D721Med (cell line): ENCODE results near the gene C11orf86.

ENCODE experiments used
- DNase-seq: peaks from one replicate; pipeline ENCODE4 v3.0.0; 2011; ENCODE audit warnings: low spot score; ENCODE audit not compliant: insufficient read length
- FAIRE-seq: peaks from 2 replicates; lab custom pipeline; 2011; peaks lifted over from hg19 to GRCh38; lab: Jason Lieb, UNC
- CTCF ChIP-seq: IDR thresholded peaks from 2 replicates; pipeline ENCODE4 v1.5.1; 2012; ENCODE audit warnings: mild to moderate bottlenecking, control low read depth; ENCODE audit not compliant: insufficient read depth; ENCODE audit errors: missing control alignments

Gene C11orf86

GRCh38 chr11:66937193-66937733 is 37.8 kb upstream of the C11orf86 start:
- DNase-seq (no peak), FAIRE-seq (no peak)

GRCh38 chr11:66938582-66939135 is 36.4 kb upstream of the C11orf86 start:
- FAIRE-seq (no peak), DNase-seq (no peak)
- no peak for TF ChIP-seq CTCF

More at GRCh38 chr11:66937193-66937733, 37.8 kb upstream of the C11orf86 start:
- TF ChIP-seq CTCF, result no peak

- no peak for FAIRE-seq
- TF ChIP-seq CTCF, result no peak
- no peak for DNase-seq
Observed at GRCh38 chr11:66950112-66950535, 25.0 kb upstream of the C11orf86 start.

GRCh38 chr11:66951135-66951534 is 24.0 kb upstream of the C11orf86 start:
- TF ChIP-seq CTCF, result no peak
- DNase-seq (no peak), FAIRE-seq (no peak)

- DNase-seq, result no peak
- FAIRE-seq, result no peak
- TF ChIP-seq CTCF, result no peak
Observed at GRCh38 chr11:66951927-66952337, 23.2 kb upstream of the C11orf86 start.

GRCh38 chr11:66953081-66953833 is 21.8 kb upstream of the C11orf86 start:
- FAIRE-seq (no peak), DNase-seq (no peak)
- TF ChIP-seq CTCF, result no peak
